Activated CD4-positive, alpha-beta T cell treated with anti-CD3 and anti-CD28 coated beads, Interleukin-2, amount 10 ng/mL, durations not matched to agents 7 days and 5 days (primary cell): ENCODE results near the gene GTF2A2. TPM values are rescaled to one million over a fixed set of nuclear protein-coding genes. Genes with fewer than 3 reads are reported as not detected.
A peak's percentile ranks its signal among the peaks of the same experiment; 100 is the strongest.
"Not testable (repeated sequence)": the region's sequence is repeated elsewhere in the genome, so short reads cannot be mapped to it uniquely, and the experiment has no call there.

Experiments used
- CTCF ChIA-PET: fragments of 350-600 bp; sonication (Branson Sonifier 250); formaldehyde crosslinking; loops from one replicate; lab custom pipeline; 2021; ENCODE audit warnings: antibody characterized with exemption; lab: Charles Lee
- POLR2A ChIA-PET: fragments of 350-600 bp; sonication (Branson Sonifier 250); formaldehyde crosslinking; loops from one replicate; lab custom pipeline; 2021; ENCODE audit warnings: antibody characterized with exemption; lab: Charles Lee
- DNase-seq: peaks from one replicate; pipeline ENCODE4 v3.0.0-alpha.2; 2020
- H3K27ac Mint-ChIP-seq: one replicate; pipeline ENCODE4 v1.8.0; 2021; ENCODE audit warnings: mild to moderate bottlenecking, moderate library complexity, mixed read lengths
- H3K27me3 Mint-ChIP-seq: one replicate; pipeline ENCODE4 v1.8.0; 2021; ENCODE audit warnings: mixed read lengths
- H3K36me3 Mint-ChIP-seq: one replicate; pipeline ENCODE4 v1.8.0; 2021; ENCODE audit warnings: low read depth, mixed read lengths
- H3K4me1 Mint-ChIP-seq: one replicate; pipeline ENCODE4 v1.8.0; 2021; ENCODE audit warnings: mixed read lengths
- H3K4me3 Mint-ChIP-seq: one replicate; pipeline ENCODE4 v1.8.0; 2021; ENCODE audit warnings: mild to moderate bottlenecking, moderate library complexity, mixed read lengths
- H3K9me3 Mint-ChIP-seq: one replicate; pipeline ENCODE4 v1.8.0; 2021; ENCODE audit warnings: mixed read lengths
- total RNA-seq, 2 experiments: library from RNA; stranded (reverse); gene quantifications; one replicate each; pipeline ENCODE4 v1.2.3, GENCODE V29; 2021

GTF2A2 gene, protein sequence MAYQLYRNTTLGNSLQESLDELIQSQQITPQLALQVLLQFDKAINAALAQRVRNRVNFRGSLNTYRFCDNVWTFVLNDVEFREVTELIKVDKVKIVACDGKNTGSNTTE
- total RNA-seq, result 100 to 1,000 TPM; 110 to 123 TPM

DNA sequence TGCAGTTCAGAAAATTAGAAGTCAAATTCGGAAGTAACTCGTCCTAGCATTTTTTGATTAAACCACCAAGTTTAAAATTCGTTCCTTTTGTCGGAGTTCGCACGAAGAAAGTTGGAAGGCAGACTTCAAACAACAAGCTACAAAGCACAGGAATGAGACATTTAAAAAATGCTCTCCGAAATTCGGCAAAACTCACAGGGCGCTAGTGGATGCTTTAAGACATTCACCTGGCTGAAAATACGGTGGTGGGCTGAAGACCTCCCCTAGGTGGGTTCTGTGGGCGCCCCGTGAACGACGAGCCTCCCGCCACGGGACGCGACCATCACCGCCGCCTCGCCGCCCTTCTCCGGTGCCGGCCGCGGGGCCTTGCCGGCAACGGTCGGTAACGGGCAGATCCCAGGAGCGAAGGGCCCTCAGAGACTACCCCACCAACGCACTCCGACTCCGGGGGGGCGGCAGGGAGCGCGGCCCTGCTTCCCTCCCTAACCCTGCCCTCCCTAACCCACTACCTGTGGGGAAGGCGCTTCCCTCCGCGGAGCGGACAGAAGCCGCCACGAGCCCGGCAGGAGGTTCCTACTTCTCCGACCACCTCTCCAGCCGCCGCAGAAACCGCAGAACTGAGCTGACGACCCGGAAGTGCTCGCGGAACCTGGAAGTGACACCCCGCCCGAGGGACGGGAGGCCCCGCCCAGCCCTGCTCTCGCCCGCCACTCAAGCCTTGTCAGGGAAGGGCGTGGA lies at the start of gene GTF2A2:
Gene GTF2A2 (minus strand): TSS at position 619 of the 738 bp plus-strand sequence. CDS start 5,238 bp downstream, outside the sequence.
- Mint-ChIP-seq H3K27me3 (no peaks in the 10 kb centered on the region), H3K9me3 (peaks cover 1% of the 10 kb centered on the region), H3K36me3 (peaks cover 29% of the 10 kb centered on the region), H3K4me1 (peaks cover 17% of the 10 kb centered on the region), H3K4me3 (peak within 1 kb of the TSS; percentile 51), H3K27ac (peak within 1 kb of the TSS; percentile 68)
- DNase-seq, result peak; percentile 97
- CTCF ChIA-PET, result interaction anchor here (0.5 to 1.4 kb wide), 3 partner anchors 11 to 714 kb away, joined by 3 to 5 read pairs (median 5); no protein-coding TSS in a partner anchor
- POLR2A ChIA-PET, result interaction anchor here (0.6 to 1.8 kb wide), 2 partner anchors 31 to 741 kb away, joined by 3 to 7 read pairs; partner anchors contain the start of genes ANXA2 and BNIP2

DNA sequence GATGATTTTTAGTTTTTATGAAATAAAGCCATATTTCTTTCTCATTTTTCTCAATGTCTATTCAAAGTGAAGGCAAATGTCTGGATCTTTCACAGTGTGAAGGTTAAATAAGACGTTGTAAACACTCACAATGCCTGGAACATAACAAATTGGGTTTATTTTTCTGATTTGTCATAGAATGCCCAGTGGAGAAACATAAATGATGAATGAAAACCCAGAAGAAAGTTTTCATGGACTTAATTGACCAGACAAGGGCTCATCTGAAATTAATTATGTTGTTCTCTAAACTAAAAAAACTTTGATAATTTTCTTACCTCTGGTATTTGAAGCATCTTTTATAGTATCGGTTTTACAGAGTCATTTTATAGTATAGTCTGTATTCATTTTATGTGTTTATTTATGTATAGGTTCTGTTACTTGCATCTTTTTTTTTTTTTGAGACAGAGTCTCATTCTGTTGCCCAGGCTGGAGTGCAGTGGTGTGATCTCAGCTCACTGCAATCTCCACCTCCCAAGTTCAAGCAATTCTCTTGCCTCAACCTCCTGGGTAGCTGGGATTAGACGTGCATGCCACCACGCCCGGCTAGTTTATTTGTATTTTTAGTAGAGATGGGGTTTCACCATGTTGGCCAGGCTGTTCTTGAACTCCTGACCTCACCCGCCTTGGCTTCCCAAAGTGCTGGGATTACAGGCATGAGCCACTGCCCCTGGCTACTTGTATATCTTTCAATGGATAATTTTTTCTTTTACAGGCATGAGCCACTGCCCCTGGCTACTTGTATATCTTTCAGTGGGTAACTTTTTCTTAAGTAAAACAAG lies 46.9 kb upstream of the GTF2A2 start:
- Mint-ChIP-seq H3K4me3 (no peak overlapping the region), H3K27me3 (peaks cover 29% of the 10 kb centered on the region), H3K9me3 (no peaks in the 10 kb centered on the region), H3K27ac (no peak overlapping the region), H3K4me1 (no peaks in the 10 kb centered on the region), H3K36me3 (no peaks in the 10 kb centered on the region)
- CTCF ChIA-PET, result no interaction called here
- DNase-seq, result no peak
- POLR2A ChIA-PET, result no interaction called here

DNA sequence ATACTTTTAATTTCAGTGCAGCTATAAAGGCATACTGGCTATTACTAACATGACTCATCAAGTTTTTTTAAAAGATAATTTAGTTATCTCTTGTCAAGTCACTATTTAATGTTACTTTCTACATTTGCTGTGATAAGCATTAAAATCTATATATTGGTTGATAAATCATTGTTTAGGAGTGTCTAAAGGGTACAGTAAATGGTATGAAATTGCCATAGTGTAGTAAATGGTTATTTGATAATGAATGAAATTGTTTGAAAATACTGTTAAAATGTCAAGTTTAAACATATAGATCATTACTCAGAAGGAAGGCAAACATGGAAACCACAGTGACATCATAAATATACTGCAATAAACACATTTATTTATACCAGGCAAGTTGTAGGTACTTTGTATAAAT lies 45.0 kb upstream of the GTF2A2 start:
- H3K36me3 Mint-ChIP-seq, result no peaks in the 10 kb centered on the region
- H3K27me3 Mint-ChIP-seq, result peaks cover 29% of the 10 kb centered on the region
- no peaks in the 10 kb centered on the region for H3K4me1 Mint-ChIP-seq
- no peaks in the 10 kb centered on the region for H3K9me3 Mint-ChIP-seq
- CTCF ChIA-PET, result no interaction called here
- H3K4me3 Mint-ChIP-seq, result no peak overlapping the region
- POLR2A ChIA-PET, result no interaction called here
- DNase-seq, result no peak
- H3K27ac Mint-ChIP-seq, result no peak overlapping the region

DNA sequence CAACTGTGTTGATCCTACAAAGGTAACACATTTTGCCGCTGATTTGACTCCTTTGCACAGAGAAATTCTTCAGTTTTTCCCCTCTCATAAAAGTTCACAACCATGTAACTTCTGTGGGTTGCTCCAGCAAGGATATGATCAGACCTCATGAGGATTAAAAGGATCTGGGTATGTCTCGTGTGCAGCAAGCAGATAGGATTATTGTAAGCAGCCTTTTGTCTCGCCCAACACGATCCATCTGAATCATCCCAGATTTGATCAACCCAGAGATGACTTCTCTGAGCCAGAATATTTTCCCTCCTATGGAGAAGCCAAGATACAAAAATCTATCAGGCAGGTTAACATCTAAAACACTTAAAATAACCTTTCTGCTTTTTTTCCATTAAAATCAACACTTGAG lies 44.6 kb upstream of the GTF2A2 start:
- POLR2A ChIA-PET, result no interaction called here
- Mint-ChIP-seq H3K4me3 (no peak overlapping the region), H3K27ac (no peak overlapping the region), H3K9me3 (no peaks in the 10 kb centered on the region), H3K4me1 (no peaks in the 10 kb centered on the region), H3K36me3 (no peaks in the 10 kb centered on the region), H3K27me3 (peaks cover 29% of the 10 kb centered on the region)
- CTCF ChIA-PET, result no interaction called here
- no peak for DNase-seq

DNA sequence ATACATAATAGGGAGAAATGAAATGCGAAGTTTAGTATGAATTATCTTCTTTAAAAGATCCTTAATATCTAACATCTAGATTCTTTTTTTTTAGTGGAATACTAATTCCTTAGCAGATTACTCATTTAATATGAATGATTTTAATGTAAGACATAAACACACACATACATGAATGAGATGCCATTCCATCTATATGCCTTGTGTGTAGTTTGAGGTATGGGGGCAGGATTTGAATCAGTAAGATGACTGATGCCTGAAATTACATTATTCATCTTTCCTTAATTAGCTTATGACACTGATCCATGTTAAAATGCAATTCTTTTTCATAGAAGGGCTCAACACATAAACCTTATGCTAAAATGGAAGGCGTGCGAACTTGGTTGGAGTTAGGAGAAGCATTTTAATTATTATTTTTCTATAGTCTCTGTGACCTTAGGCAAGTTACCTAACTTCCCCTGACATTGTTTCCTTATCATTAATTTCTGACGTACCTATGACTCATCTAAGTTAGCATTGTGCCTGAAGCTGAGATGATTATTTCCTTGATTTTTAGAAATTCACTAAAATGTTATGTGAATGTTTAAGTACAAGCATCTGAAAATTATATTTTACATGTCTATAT lies 42.6 kb upstream of the GTF2A2 start:
- CTCF ChIA-PET, result interaction anchor here (0.8 kb wide), 1 partner anchor 17 kb away, joined by 3 read pairs; no protein-coding TSS in a partner anchor

DNA sequence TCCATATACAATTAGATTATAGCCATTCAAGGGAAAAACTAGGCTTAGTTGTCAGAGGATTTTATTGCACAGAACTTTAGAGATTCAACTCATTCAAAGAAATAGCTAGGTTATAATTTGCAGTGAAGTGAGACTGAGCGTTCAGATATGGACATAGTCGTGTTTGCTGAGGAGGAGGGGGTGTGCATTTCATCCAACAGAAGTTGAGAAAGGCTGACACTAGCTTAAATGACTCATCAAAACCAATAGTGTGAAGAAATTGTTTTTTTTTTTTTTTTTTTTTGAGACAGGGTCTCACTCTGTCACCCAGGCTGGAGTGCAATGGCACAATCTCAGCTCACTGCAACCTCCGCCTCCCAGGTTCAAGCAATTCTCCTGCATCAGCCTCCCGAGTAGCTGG lies 40.8 kb upstream of the GTF2A2 start:
- H3K27ac Mint-ChIP-seq, DNase-seq, H3K4me3 Mint-ChIP-seq, H3K4me1 Mint-ChIP-seq, CTCF ChIA-PET, H3K9me3 Mint-ChIP-seq, H3K36me3 Mint-ChIP-seq: not testable (repeated sequence)
- POLR2A ChIA-PET, result interaction anchor here (0.6 kb wide), 1 partner anchor 18 kb away, joined by 4 read pairs; no protein-coding TSS in a partner anchor
- peaks cover 18% of the 10 kb centered on the region for H3K27me3 Mint-ChIP-seq

More for the DNA sequence above, 42.6 kb upstream of the GTF2A2 start:
- POLR2A ChIA-PET, result no interaction called here
- H3K4me1 Mint-ChIP-seq, result no peaks in the 10 kb centered on the region
- peaks cover 25% of the 10 kb centered on the region for H3K27me3 Mint-ChIP-seq
- no peak overlapping the region for H3K4me3 Mint-ChIP-seq
- H3K36me3 Mint-ChIP-seq, result no peaks in the 10 kb centered on the region
- no peak for DNase-seq
- H3K9me3 Mint-ChIP-seq, result no peaks in the 10 kb centered on the region
- no peak overlapping the region for H3K27ac Mint-ChIP-seq

DNA sequence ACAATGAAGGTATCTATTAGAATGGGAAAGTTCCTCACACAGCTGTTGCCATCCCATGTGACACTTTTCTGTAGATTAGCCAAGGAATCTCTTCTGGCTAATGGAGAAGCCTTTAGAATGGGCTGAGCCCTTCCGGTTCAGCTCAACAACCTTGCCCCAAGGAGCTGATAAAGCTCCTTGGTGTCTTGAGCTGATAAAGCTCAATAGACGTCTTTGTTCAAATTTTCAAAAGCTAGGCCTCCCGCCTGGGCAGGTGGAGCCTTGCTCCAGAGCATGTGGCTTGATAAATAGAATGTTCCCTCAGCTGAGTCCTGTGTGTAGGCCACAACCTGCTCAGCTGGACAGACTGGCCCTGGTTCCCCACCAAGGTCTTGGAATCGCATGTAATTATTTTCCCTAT lies 39.0 kb upstream of the GTF2A2 start:
- CTCF ChIA-PET, result no interaction called here
- Mint-ChIP-seq H3K9me3 (no peaks in the 10 kb centered on the region), H3K36me3 (no peaks in the 10 kb centered on the region), H3K27me3 (peaks cover 9% of the 10 kb centered on the region), H3K4me3 (no peak overlapping the region), H3K4me1 (peaks cover 5% of the 10 kb centered on the region), H3K27ac (no peak overlapping the region)
- POLR2A ChIA-PET, result no interaction called here
- DNase-seq, result no peak

DNA sequence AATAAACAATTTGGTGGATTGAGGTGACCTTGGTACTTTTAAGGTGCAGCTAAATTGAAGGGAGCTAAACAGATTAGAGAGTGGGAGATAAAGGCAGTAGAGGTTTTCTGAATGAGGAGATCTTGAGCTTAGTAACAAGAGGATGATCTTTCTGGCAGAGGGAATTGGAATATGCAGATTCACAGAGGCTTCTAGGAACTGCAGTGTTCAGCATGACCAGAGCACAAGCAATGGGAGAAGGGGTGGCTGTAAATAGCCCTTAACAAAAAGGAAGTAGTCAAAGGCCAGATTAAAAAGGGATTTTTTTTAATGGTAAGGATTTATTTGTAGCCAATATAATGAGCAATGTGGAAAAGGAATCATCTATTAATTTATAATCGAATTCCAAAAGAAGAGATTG lies 37.5 kb upstream of the GTF2A2 start:
- POLR2A ChIA-PET, result no interaction called here
- no peak for DNase-seq
- Mint-ChIP-seq H3K4me3 (no peak overlapping the region), H3K9me3 (no peaks in the 10 kb centered on the region), H3K36me3 (no peaks in the 10 kb centered on the region), H3K27me3 (peaks cover under 1% of the 10 kb centered on the region), H3K27ac (no peak overlapping the region), H3K4me1 (peaks cover 17% of the 10 kb centered on the region)
- CTCF ChIA-PET, result no interaction called here

DNA sequence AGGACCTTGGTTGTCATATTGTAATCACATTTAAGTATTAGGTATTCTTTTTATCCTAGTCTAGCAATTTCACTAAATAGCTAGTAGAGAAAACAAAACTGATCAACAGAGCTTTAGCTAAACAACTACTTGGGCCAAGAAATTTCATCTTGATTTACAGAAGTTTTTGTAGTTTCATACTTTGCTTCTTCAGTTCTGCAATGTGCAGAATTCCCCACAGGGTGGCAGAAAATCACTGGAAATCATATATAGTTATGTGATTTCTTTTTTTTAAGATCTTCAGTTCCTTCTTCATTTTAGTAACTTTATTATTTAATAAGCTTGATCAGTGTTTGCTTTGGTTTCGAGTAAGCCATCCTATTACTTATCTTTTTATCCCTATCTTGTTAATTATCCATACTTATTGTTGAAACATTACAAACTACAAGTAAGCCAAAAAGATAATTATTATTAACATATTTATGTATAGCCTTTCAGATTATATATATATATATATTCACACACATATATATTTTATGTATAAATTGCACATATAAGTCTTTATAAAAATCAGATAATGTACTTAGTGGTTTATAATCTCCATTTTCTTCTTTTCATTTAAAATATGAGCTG lies 34.0 kb upstream of the GTF2A2 start:
- POLR2A ChIA-PET, result no interaction called here

DNA sequence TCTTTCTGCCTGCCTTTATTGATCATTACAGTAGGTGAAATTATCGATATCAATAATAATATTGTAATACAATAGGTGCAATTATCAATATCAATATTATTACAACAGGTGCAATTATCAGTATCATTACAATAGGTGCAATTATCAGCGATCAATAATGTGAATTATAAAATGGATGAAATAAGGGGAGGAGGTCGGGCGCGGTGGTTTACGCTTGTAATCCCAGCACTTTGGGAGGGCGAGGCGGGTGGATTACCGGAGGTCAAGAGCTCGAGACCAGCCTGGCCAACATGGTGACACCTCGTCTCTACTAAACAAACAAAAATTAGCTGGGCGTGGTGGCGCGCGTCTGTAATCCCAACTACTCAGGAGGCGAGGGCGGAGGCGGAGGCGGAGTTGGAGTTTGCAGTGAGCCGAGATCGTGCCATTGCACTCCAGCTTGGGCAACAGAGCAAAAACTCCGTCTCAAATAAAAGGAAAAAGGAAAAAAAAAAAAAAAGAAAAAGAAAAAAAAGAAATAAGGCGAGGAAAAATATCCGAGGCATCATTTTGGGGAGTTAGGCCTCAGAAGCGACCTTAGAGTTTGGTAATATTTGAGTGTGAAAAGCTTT lies 32.4 kb upstream of the GTF2A2 start:
- POLR2A ChIA-PET, result interaction anchor here (2.3 kb wide), 1 partner anchor 32 kb away, joined by 7 read pairs; the partner anchor contains the start of gene GTF2A2
- peaks cover 43% of the 10 kb centered on the region for H3K4me1 Mint-ChIP-seq
- H3K27ac Mint-ChIP-seq, result peak overlapping the region; percentile 99
- no peaks in the 10 kb centered on the region for H3K27me3 Mint-ChIP-seq
- peaks cover 22% of the 10 kb centered on the region for H3K36me3 Mint-ChIP-seq
- no peaks in the 10 kb centered on the region for H3K9me3 Mint-ChIP-seq
- H3K4me3 Mint-ChIP-seq, result peak overlapping the region; percentile 84
- CTCF ChIA-PET, result interaction anchor here (0.6 kb wide), 1 partner anchor 305 kb away, joined by 4 read pairs; no protein-coding TSS in a partner anchor
- peak; percentile 84 for DNase-seq

More for the DNA sequence above, 34.0 kb upstream of the GTF2A2 start:
- Mint-ChIP-seq H3K36me3 (peaks cover 11% of the 10 kb centered on the region), H3K4me1 (peaks cover 31% of the 10 kb centered on the region), H3K27ac (peak overlapping the region; percentile 84), H3K27me3 (no peaks in the 10 kb centered on the region), H3K9me3 (no peaks in the 10 kb centered on the region), H3K4me3 (peak overlapping the region; percentile 24)
- DNase-seq, result peak; percentile 67
- CTCF ChIA-PET, result interaction anchor here (0.7 to 1.9 kb wide), 8 partner anchors 14 to 830 kb away, joined by 3 to 5 read pairs (median 3); partner anchors contain the start of gene GCNT3

DNA sequence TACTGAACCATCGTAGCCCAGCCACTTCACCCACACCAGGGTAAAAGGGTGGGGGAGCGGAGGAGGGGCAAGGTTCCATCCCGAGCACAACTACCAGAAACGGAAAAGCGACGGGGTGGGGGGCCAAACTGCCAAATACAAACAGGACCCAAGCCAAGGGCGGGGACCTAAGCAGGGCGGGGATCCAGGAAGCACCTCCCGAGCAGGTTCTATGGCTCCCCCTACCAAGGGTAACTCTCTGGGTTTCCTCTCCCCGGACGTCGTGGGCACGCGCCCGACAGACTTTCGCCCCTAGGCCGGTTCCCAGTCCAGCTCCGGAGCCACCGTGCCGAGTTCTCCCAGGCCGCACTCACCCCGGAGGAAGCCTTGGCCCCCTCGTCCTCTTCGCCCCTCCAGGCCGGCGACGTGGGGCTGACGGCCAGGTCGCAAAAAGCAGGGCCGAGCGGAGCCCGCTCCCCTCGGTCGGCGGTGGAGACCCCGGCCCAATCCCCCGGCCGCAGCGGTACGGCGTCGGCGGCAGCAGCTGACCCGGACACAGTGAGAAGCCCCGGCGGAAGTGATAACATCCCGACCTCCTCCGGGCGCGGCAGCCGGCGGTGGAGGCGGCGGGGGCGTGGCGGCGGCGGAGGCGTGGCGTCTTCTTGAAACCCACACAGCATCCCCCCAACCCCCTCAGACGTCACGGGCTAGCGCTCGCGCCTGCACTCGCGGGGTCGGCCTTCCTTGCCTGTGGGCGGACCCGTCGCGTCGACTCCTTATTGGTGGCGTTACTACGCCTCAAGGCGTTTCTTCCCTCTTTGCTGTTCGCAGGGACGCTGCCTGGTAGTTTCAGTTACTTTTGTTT lies 31.7 kb upstream of the GTF2A2 start, which contains the start of gene BNIP2:
Gene BNIP2 (minus strand): TSS at position 539 of the 844 bp plus-strand sequence. CDS start 6,863 bp downstream, outside the sequence.
- ChIA-PET POLR2A (interaction anchor here (2.3 kb wide), 1 partner anchor 31 kb away, joined by 7 read pairs; the partner anchor contains the start of gene GTF2A2), CTCF (no interaction called here)
- Mint-ChIP-seq H3K4me3 (peak within 1 kb of the TSS; percentile 84), H3K4me1 (peaks cover 46% of the 10 kb centered on the region), H3K27ac (peak within 1 kb of the TSS; percentile 99), H3K36me3 (peaks cover 26% of the 10 kb centered on the region), H3K9me3 (no peaks in the 10 kb centered on the region), H3K27me3 (no peaks in the 10 kb centered on the region)
- DNase-seq, result peak; percentile 100
